Heart left ventricle (tissue), 13 donors: ENCODE data around the gene PROKR2.

Experiments used
- POLR2A ChIP-seq, 2 donors: fragments of 450-650 bp; IDR thresholded peaks; one replicate each; pipeline ENCODE4 v1.6.1; 2017; ENCODE audit warnings: antibody characterized with exemption in 2 of 2, mild to moderate bottlenecking in 2 of 2, moderate library complexity in 2 of 2
- TF ChIP-seq, protein P1 (sequence below), 12 donors: fragments of 200-600 bp; sonication (generic) in 4 of 12; IDR thresholded peaks; one replicate each; pipeline versions ENCODE4 v1.5.0 to v1.8.0; 2018 to 2022; ENCODE audit warnings: antibody characterized with exemption in 12 of 12, mild to moderate bottlenecking in 5 of 12
- donor health status: ischemic (EF 13 %, LVEDD 7.1; RV severe dilation, severe dysfunction).
- donor health status: DM: no; HTN: yes; CAD: no.
- donor health status: DM: no; HTN: no; CAD: no.
- donor health status: ischemic (EF 25% LVEDD 6.9; RV normal size, moderate dysfunction).
- donor health status: ischemic (EF 25% LVEDD 5.7; RV mildly dilated, moderate dysfunction).
- donor health status: ischemic (EF 35%, LVEDD 5.7; RV mildly dilated, moderate dysfunction).
- donor health status: nonischemic (EF 11% LVEDD 7.7; RV severe dilation, severe dysfunction).
- donor health status: DM: yes; HTN: yes; CAD: no.
- donor health status: PGD.
- donor health status: ischemic (EF 29% LVEDD 5.4; RV normal size, mild dysfunction).
- donor health status: nonischemic (EF 23%, LVEDD 6.1; RV moderate dilation, normal function).

DNA sequence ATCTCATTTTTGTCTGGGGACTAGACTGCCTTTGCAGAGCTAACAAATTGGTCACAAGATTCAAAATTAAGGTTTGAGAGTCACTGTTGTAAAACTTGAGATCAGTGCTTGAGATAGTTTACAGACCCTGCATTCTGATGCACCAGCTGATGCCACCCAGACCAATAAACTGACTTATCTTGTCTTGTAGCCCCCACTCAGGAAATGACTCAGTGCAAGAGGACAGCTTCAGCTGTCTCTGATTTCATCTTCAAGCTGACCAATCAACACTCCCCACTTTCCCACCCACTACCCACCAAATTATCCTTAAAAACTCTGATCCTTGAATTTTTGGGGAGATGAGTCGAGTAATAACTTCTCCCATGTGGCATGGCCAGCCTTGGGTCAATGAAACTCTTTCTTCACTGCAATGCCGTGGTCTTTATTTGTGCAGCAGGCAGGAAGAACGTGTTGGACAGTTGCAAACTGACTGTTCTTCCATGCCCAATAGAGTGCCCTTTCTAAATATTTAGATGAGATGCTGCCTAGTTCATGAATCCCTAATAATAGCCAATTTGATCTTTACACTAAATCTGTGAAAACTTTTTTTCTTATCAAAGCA lies 48.3 kb upstream of the PROKR2 start:
- TF ChIP-seq, protein P1, sequence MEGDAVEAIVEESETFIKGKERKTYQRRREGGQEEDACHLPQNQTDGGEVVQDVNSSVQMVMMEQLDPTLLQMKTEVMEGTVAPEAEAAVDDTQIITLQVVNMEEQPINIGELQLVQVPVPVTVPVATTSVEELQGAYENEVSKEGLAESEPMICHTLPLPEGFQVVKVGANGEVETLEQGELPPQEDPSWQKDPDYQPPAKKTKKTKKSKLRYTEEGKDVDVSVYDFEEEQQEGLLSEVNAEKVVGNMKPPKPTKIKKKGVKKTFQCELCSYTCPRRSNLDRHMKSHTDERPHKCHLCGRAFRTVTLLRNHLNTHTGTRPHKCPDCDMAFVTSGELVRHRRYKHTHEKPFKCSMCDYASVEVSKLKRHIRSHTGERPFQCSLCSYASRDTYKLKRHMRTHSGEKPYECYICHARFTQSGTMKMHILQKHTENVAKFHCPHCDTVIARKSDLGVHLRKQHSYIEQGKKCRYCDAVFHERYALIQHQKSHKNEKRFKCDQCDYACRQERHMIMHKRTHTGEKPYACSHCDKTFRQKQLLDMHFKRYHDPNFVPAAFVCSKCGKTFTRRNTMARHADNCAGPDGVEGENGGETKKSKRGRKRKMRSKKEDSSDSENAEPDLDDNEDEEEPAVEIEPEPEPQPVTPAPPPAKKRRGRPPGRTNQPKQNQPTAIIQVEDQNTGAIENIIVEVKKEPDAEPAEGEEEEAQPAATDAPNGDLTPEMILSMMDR (IDR thresholded peaks at IDR 0.05) = no peak
- TF ChIP-seq POLR2A (IDR thresholded peaks at IDR 0.05) = no peak
